ENCODE measurements around the gene AIP.
"Not testable (repeated sequence)": the region's sequence is repeated elsewhere in the genome, so short reads cannot be mapped to it uniquely, and the experiment has no call there.

The AIP gene

GRCh38 chr11:67469508-67469811, 13.4 kb upstream of the AIP start:
- no peak for DNase-seq

GRCh38 chr11:67470337-67471002, 12.4 kb upstream of the AIP start:
- DNase-seq = no peak

GRCh38 chr11:67472882-67473281, 9.9 kb upstream of the AIP start:
- no peak for DNase-seq

DNA sequence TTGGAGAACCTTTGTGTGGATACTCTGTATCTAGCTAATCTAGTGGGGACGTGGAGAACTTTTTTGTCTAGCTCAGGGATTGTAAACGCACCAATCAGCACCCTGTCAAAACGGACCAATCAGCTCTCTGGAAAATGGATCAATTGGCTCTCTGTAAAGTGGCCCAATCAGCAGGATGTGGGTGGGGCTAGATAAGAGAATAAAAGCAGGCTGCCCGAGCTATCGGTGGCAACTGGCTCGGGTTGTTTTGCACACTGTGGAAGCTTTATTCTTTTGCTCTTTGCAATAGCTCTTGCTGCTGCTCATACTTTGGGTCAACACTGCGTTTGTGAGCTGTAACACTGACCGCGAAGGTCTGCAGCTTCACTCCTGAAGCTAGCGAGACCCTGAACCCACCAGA, 6.1 kb upstream of the AIP start:
- not testable (repeated sequence) for DNase-seq

DNA sequence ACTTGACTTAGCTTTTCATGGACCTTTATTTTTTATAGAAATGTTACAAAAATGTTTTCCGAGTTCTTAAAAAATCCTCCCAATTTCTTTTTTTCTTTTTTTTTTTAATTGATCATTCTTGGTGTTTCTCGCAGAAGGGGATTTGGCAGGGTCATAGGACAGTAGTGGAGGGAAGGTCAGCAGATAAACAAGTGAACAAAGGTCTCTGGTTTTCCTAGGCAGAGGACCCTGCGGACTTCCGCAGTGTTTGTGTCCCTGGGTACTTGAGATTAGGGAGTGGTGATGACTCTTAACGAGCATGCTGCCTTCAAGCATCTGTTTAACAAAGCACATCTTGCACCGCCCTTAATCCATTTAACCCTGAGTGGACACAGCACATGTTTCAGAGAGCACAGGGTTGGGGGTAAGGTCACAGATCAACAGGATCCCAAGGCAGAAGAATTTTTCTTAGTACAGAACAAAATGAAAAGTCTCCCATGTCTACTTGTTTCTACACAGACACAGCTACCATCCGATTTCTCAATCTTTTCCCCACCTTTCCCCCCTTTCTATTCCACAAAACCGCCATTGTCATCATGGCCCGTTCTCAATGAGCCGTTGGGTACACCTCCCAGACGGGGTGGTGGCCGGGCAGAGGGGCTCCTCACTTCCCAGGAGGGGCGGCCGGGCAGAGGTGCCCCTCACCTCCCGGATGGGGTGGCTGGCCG, 5.3 kb upstream of the AIP start:
- not testable (repeated sequence) for DNase-seq

- no peak for DNase-seq
Observed at GRCh38 chr11:67482275-67482826, 475 bp upstream of the AIP start.

DNA sequence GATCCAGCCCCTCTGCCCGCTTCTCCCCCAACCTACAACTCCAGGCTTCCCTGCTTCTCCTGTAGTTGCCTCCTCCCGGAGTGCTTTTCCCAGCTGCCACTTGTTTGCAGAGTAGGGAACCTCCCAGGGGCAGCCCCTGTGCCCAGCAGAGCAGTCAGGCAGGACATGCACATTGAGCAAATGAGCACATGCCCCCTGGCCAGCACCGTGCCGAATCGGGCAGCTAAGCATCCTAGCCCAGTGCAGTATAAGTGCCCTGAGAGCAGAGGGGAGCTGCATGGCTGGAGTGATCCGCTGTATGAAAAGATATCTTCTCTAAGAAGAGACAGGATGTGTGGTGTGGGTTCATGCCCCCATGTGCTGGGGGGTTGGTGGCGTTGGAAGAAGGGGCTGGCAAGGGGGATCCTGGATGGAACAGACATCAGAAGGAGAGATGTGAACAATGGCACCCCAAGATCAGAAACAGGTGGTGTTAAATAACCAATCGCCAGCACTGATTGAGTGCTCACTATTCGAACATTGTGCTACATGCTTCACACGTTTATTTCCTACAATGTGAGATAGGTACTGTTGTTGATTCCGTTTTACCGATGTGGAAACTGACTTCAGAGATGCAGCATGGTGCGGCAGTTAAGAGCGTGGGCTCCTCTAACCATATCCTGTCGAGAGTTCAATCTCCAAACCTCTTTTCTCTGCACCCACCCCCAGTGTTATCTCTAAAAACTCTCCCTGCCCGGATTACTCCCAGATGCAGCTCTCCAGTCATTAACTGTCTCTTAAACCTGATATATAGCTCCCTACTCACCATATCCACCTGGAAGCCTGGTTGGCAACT, 1.2 kb downstream of the AIP start:
- DNase-seq = no peak

DNA sequence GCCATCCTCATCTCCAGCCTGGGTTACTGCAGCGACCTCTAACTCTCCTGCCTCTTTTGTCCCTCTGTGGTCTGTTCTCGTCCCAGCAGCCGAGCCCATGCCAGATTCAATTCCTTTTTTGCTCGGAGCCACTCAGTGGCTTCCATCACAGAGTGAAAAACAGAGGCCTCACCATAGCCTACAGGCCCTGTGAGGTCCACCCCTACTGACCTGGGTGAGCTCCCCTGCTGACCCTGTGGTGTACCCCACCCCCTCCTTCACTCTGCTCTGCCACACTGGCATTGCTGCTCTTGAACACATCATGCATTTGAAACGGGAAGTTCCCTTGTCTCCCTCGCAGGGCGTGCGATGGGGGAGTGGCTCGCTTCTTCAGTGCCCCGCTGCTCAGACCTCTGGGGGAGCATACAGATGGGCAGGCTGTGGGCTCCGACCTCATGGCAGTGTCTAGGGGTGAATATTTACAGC, 2.1 kb downstream of the AIP start:
- DNase-seq = no peak

- DNase-seq = not testable (repeated sequence)
Observed at GRCh38 chr11:67485873-67486361, 3.1 kb downstream of the AIP start.

GRCh38 chr11:67486481-67487195, 3.8 kb downstream of the AIP start:
- no peak for DNase-seq

DNA sequence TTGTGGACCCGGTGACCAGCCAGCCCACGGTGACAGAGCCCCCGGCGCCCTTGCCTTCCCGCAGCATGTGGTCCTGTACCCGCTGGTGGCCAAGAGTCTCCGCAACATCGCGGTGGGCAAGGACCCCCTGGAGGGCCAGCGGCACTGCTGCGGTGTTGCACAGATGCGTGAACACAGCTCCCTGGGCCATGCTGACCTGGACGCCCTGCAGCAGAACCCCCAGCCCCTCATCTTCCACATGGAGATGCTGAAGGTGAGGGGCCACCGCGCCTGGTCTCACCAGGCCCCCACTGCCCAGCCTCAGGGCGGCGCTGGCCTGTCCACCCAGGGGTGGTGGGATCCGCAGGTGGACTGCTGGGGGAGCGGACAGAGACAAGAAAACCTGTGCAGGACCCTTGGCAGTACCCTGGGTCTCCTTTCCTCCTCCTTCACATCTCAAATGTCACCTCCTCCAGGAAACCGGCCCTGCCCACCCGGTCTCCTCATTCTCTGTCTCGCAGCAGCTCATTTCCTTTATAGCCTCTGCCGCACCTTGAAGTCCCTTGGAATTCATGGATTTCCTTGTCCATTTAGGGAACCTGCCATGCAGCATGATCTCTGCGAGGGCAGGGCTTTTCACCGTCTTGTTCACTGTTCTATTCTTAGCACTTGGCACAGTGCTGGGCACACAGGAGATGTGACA, 6.5 kb downstream of the AIP start:
- DNase-seq = no peak

GRCh38 chr11:67489885-67490726, 7.3 kb downstream of the AIP start:
- no peak for DNase-seq

GRCh38 chr11:67490727-67491065, 7.9 kb downstream of the AIP start:
- DNase-seq = no peak

DNA sequence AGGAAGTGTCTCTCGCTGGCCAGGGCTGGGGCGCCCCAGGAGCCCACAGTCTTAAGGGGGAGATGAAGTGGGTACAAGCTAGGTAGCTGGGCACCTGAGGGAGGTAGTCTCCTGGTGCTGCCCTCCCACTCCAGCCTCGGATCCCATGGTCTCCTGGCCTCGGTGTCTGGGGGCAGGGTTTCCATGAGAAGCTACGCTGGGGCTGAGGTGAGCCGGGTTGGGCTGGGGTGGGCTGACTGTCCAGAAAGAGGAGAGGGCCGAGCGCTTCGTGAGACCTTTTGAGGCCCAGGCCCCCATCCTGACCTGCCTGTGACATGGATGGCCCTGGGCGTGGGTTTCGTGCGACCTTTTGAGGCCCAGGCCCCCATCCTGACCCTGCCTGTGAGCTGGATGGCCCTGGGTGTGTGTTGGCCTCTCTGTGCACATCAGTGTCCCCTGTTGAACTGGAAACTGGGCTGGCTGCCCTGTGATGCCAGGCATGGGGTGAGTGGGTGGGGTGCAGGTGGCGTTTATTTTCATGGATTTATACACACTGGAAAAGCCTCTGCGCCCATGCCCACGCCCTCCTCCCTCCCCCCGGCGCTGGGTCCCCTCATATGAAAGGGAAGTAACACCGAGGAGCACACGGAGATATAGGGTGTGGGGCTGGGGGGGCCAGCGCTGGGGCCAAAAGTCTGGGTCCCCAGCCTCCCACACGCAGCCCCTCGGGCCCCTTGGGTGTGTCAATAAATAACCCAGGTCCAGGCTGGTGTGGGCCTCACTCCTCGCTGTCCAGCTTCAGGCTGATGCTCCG, 8.6 kb downstream of the AIP start:
- no peak for DNase-seq

- no peak for DNase-seq
Observed at GRCh38 chr11:67492069-67492727, 9.4 kb downstream of the AIP start.

DNA sequence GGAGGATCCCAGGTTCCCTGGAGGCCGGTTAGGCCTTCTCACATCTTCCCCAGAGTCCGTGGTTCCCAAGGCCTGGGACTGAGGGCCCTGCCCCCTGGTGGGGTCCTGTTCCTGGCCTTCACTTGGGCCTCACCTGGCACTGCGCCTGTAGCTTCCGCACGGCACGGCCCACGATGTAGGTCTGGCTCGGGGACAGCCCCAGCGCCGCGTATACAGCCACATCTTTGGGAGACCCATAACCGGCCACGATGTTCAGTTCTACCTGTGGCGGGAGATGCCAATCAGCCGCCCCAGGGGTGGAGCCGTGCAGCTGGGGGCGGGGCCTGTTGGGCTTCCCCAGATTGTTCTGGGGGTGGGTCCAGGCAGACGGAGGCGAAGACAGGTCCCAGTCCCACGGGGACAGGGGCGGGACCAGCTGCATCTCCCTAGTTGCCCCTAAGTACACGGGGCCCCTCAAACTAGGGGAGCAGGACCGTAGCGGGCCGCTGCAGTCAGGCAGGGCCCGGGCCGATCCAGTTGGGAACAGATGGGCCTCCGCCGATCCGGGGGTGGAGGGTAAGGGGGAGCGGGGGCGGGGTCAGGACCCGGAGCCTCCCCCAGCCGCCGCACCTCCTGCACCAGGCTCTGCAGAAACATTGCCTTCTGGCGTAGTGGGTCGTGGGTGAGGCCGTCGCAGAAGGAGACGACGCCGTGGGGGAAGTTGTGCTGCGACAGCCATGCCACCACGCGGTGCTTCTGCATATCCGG, 10.1 kb downstream of the AIP start:
- no peak for DNase-seq

DNA sequence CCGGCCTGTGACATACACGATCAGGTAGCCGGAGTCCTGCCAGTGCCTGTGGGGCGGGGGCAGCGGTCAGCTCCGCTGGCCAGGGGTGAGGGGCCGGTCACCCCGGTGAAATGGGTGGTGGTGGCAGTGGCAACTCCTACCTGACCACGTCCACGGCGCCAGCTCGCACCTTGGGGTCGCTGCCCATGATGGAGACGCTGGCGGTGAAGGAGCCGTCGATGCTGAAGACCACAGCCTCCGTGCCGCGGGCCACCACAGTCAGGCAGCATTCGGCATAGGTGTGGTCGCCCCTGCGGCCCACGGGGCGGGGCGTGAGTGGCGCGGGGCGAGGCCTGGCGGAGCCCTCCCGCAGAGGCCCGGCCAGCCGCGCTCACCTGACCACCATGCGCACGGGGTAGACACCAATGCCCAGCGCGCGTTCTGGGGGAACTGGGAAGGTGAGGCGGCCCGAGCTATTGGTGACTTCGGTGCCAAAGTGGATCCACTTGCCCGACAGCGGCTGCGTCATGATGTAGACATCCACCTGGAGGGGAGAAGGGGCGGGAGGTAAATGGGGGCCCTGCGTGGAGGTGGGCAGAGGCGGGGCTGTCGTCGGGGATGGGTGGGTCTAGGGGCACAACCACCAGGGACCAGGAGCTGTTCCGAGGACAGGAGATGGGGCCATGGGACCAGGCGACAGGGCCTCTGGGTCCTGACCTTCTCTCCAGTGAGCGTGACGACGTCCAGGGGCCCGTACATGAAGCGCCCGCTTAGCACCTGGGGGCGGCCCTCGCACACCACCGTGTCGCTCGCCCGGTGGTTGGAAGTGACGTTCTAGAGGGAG, 10.9 kb downstream of the AIP start:
- DNase-seq = no peak
